Smooth muscle cell (in vitro differentiated cells): ENCODE results near the gene ZNF439. TPM values are rescaled to one million over a fixed set of nuclear protein-coding genes. Genes with fewer than 3 reads are reported as not detected.
"Not testable (repeated sequence)": the region's sequence is repeated elsewhere in the genome, so short reads cannot be mapped to it uniquely, and the experiment has no call there.

ENCODE experiments used
- DNase-seq: peaks from one replicate; lab custom pipeline; 2025; ENCODE audit not compliant: unreplicated experiment; lab: John Stamatoyannopoulos, UW
- H2AFZ ChIP-seq: fragments of 200-600 bp; sonication (generic); 2 replicates; pipeline ENCODE4 v1.6.0; 2016; ENCODE audit warnings: antibody characterized with exemption, low read depth, mild to moderate bottlenecking
- H3F3A ChIP-seq: fragments of 200-600 bp; sonication (generic); 2 replicates; pipeline ENCODE4 v1.6.0; 2017; ENCODE audit warnings: antibody characterized with exemption, low read depth
- H3K27ac ChIP-seq: fragments of 200-600 bp; sonication (generic); 2 replicates; pipeline ENCODE4 v1.5.1; 2016; ENCODE audit warnings: low read depth, mild to moderate bottlenecking
- H3K27me3 ChIP-seq: fragments of 200-600 bp; sonication (generic); 2 replicates; pipeline ENCODE4 v1.6.1; 2016; ENCODE audit warnings: low read depth, mild to moderate bottlenecking
- H3K36me3 ChIP-seq: fragments of 200-600 bp; sonication (generic); 2 replicates; pipeline ENCODE4 v1.5.1; 2016; ENCODE audit warnings: low read depth
- H3K4me1 ChIP-seq: fragments of 200-600 bp; sonication (generic); 2 replicates; pipeline ENCODE4 v1.5.1; 2016; ENCODE audit warnings: low read depth
- H3K4me2 ChIP-seq: fragments of 200-600 bp; sonication (generic); 2 replicates; pipeline ENCODE4 v1.6.0; 2016; ENCODE audit warnings: mild to moderate bottlenecking
- H3K4me3 ChIP-seq: fragments of 200-600 bp; sonication (generic); 2 replicates; pipeline ENCODE4 v1.5.1; 2016; ENCODE audit warnings: mild to moderate bottlenecking
- H3K79me2 ChIP-seq: fragments of 200-600 bp; sonication (generic); 2 replicates; pipeline ENCODE4 v1.6.0; 2016; ENCODE audit warnings: low read depth, mild to moderate bottlenecking
- H3K9ac ChIP-seq: fragments of 200-600 bp; sonication (generic); 2 replicates; pipeline ENCODE4 v1.6.0; 2016; ENCODE audit warnings: low read depth
- H3K9me3 ChIP-seq: fragments of 200-600 bp; sonication (generic); replicated peaks from 2 replicates; pipeline ENCODE4 v1.5.1; 2016; ENCODE audit warnings: low read depth
- H4K20me1 ChIP-seq: fragments of 200-600 bp; sonication (generic); 2 replicates; pipeline ENCODE4 v1.6.0; 2016; ENCODE audit warnings: low read depth
- WGBS: methylation state at CpG from one replicate; pipeline ENCODE4 v1.1.7; 2016; ENCODE audit warnings: low lambda C conversion rate; 5-methylcytosine and 5-hydroxymethylcytosine counted together
- polyA plus RNA-seq: library from polyadenylated mRNA; unstranded; fragments of >200 nt; fragmentation: Nextera tagmentation; extraction: Ambion mirVana; gene quantifications from 2 replicates; pipeline ENCODE4 v1.2.1, GENCODE V29; 2016
- total RNA-seq: library from RNA; depleted of rRNA; stranded (reverse); fragments of >200 nt; gene quantifications from 2 replicates; pipeline ENCODE4 v1.2.3, GENCODE V29; 2014
- TF ChIP-seq, protein P1 (sequence below): fragments of 200-600 bp; sonication (generic); IDR thresholded peaks from 2 replicates; pipeline ENCODE4 v1.5.1; 2017; ENCODE audit warnings: borderline replicate concordance, mild to moderate bottlenecking, antibody characterized with exemption; ENCODE audit not compliant: insufficient read depth, poor library complexity, severe bottlenecking

Gene ZNF439
- total and polyA plus RNA-seq, 2 experiments from 2014 or later = 1.4 to 1.9 TPM

DNA sequence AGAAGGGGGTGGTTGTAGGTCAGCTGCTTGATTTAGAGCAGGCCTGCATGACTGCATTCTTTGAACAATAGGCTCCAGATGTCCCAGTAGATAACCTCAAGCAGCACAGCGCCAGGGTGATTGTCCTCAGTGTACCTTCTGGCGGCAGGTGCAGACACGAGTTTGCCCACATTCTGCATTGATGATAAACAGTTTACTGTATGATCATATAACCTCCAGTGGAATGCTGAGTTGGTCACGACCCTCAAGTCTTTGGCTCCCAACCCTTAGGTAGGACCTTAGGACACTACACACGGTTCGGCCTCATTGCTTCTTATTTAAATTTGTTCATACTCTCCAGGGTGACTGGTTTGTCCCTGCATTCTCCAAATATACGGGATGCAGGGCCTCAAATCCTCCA, 12.2 kb downstream of the ZNF439 start:
- Histone ChIP-seq H3K79me2 (no peaks in the 10 kb centered on the region), H4K20me1 (no peaks in the 10 kb centered on the region), H3K9ac (no peak overlapping the region), H3K36me3 (no peaks in the 10 kb centered on the region), H3K4me3 (no peak overlapping the region), H3K4me1 (no peaks in the 10 kb centered on the region), H3K9me3 (no peaks in the 10 kb centered on the region), H3K27ac (no peak overlapping the region), H3K27me3 (no peaks in the 10 kb centered on the region), H3K4me2 (no peak overlapping the region), H2AFZ (no peak overlapping the region), H3F3A (no peaks in the 10 kb centered on the region)
- 93% methylated on average over 7 of the region's 7 CpGs for WGBS
- TF ChIP-seq, protein P1, sequence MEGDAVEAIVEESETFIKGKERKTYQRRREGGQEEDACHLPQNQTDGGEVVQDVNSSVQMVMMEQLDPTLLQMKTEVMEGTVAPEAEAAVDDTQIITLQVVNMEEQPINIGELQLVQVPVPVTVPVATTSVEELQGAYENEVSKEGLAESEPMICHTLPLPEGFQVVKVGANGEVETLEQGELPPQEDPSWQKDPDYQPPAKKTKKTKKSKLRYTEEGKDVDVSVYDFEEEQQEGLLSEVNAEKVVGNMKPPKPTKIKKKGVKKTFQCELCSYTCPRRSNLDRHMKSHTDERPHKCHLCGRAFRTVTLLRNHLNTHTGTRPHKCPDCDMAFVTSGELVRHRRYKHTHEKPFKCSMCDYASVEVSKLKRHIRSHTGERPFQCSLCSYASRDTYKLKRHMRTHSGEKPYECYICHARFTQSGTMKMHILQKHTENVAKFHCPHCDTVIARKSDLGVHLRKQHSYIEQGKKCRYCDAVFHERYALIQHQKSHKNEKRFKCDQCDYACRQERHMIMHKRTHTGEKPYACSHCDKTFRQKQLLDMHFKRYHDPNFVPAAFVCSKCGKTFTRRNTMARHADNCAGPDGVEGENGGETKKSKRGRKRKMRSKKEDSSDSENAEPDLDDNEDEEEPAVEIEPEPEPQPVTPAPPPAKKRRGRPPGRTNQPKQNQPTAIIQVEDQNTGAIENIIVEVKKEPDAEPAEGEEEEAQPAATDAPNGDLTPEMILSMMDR = no peak
- DNase-seq = no peak

DNA sequence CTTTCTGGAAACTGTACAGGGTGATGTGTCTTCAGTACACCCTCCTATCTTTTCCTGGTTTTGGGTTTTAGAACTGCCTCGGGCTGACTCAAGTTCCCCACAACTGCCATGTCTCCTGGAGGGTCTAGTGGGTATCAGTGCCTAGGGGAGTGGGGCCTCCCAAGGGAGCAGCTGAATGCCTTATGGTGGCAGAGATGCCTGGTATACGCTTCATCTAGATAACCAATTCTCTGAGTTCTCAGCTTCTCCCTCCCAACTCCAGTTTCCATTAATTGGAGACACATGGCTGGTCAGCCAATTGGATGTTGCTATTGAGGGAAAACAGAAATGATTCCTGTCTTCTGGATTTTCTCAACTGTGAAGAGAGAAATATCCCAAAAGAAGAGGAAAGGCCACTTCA, 12.8 kb downstream of the ZNF439 start:
- H3K4me1 ChIP-seq = no peaks in the 10 kb centered on the region
- H3K27me3 ChIP-seq = no peaks in the 10 kb centered on the region
- H3K79me2 ChIP-seq = no peaks in the 10 kb centered on the region
- peaks cover 6% of the 10 kb centered on the region for H3K9me3 ChIP-seq
- H4K20me1 ChIP-seq = no peaks in the 10 kb centered on the region
- H2AFZ ChIP-seq = no peak overlapping the region
- no peak for DNase-seq
- no peak overlapping the region for H3K4me3 ChIP-seq
- no peak overlapping the region for H3K27ac ChIP-seq
- H3K4me2 ChIP-seq = no peak overlapping the region
- WGBS = 81% methylated on average over 2 of the region's 2 CpGs
- peaks cover 3% of the 10 kb centered on the region for H3K36me3 ChIP-seq
- no peaks in the 10 kb centered on the region for H3F3A ChIP-seq
- H3K9ac ChIP-seq = no peak overlapping the region
- TF ChIP-seq, protein P1 = no peak

DNA sequence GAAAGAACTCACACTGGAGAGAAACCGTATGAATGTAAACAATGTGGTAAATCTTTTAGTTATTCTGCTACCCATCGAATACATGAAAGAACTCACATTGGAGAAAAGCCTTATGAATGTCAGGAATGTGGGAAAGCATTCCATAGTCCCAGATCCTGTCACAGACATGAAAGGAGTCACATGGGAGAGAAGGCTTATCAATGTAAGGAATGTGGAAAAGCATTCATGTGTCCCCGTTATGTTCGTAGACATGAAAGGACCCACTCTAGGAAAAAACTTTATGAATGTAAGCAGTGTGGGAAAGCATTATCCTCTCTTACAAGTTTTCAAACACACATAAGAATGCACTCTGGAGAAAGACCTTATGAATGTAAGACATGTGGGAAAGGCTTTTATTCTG, 19.2 kb downstream of the ZNF439 start:
- H2AFZ ChIP-seq, H3K9ac ChIP-seq, H3K27ac ChIP-seq, DNase-seq, H3K4me2 ChIP-seq, H4K20me1 ChIP-seq, H3K4me1 ChIP-seq, H3K27me3 ChIP-seq, H3K4me3 ChIP-seq, H3K79me2 ChIP-seq, H3F3A ChIP-seq: not testable (repeated sequence)
- H3K9me3 ChIP-seq = peaks cover 38% of the 10 kb centered on the region
- 95% methylated on average over 4 of the region's 4 CpGs for WGBS
- peaks cover 29% of the 10 kb centered on the region for H3K36me3 ChIP-seq

DNA sequence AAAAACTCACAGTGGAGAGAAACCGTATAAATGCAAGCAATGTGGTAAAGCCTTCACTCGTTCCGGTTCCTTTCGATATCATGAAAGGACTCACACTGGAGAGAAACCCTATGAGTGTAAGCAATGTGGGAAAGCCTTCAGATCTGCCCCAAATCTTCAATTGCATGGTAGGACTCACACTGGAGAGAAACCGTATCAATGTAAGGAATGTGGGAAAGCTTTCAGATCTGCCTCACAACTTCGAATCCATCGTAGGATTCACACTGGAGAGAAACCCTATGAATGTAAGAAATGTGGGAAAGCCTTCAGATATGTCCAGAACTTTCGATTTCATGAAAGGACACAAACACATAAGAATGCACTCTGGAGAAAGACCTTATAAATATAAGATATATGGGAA, 19.7 kb downstream of the ZNF439 start:
- H3K27ac ChIP-seq = no peak overlapping the region
- no peak overlapping the region for H3K4me2 ChIP-seq
- TF ChIP-seq, protein P1 = no peak
- 90% methylated on average over 8 of the region's 8 CpGs for WGBS
- no peak overlapping the region for H3K4me3 ChIP-seq
- no peak overlapping the region for H2AFZ ChIP-seq
- no peak for DNase-seq
- H3K36me3 ChIP-seq = peaks cover 29% of the 10 kb centered on the region
- H3K4me1 ChIP-seq = no peaks in the 10 kb centered on the region
- H3K27me3 ChIP-seq = no peaks in the 10 kb centered on the region
- H3K9ac ChIP-seq = no peak overlapping the region
- H3K79me2 ChIP-seq = no peaks in the 10 kb centered on the region
- H4K20me1 ChIP-seq = no peaks in the 10 kb centered on the region
- peaks cover 38% of the 10 kb centered on the region for H3K9me3 ChIP-seq
- no peaks in the 10 kb centered on the region for H3F3A ChIP-seq
